ENCODE results near the gene CDH4.
"Not testable (repeated sequence)": the region's sequence is repeated elsewhere in the genome, so short reads cannot be mapped to it uniquely, and the experiment has no call there.

CDH4 gene

DNA sequence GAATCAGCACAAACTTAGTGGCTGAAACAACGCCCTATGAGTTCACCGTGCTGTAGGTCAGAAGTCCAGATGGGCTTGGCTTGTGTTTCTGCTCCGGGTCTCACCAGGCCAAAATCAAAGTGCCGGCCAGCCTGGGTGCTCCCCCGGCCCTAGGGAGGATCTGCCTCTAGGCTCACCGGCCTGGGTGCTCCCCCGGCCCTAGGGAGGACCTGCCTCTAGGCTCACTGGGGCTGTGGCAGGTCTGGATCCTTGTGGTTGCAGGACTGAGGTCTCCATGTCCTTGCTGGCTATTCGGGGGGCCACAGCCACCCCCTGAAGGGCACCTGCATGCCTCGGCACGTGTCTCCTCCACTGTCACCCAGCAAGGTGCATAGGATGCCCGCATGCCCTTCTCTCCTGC, 597.3 kb downstream of the CDH4 start:
- no peak for DNase-seq (ENCODE audit: low spot score)

- DNase-seq (ENCODE audit: low spot score), result no peak
Observed at GRCh38 chr20:61849822-61850221, 597.8 kb downstream of the CDH4 start.

GRCh38 chr20:61850457-61850856, 598.4 kb downstream of the CDH4 start:
- no peak for DNase-seq (ENCODE audit: low spot score)

DNA sequence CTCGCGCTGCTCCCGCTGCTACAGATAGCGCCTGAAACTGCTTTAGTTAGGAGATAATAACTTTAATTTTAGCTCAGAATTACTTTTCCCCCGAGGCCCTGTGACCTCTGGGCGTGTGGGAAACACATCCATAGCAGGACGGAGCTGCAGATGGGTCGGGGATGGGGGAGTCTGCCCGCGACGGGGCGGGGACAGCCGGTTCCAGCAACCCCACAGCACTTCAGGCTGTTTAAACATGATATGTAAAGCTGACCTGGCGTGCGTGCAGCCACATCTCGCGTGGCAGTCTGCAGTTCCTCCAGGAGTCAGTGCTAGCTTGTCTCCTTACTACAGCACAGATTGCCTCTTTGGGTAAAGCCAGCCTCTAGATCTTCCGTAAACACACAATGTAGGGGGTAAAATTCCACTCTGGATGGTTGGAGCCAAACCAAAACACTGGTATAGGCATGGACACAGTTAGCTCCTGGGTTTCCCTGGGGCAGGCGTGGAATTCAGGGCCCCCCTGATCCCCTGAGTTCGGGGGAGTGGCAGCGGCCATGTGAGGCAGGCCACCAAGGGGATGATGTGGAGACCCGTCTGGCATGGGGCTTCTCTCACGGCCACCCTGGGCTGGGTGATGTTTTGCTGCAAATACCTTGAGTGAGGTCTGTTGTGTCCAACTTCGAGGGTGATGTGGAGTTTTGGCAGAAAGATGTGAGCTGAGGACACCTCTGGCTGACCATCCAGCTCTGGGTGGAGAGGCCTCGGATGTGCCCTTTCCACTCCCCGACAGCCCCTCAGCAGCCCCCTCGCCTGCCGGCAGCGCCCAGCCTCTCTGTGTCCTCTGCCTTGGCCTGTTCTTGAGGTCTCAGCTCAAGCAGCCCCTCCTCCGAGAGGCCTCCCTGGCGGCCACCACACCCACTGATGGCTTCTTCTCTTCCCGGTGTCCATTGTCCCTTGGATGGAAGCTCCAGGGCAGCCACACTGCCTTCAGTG, 599.2 kb downstream of the CDH4 start:
- no peak for DNase-seq (ENCODE audit: low spot score)

- DNase-seq (ENCODE audit: low spot score), result no peak
Observed at GRCh38 chr20:61852268-61853072, 600.4 kb downstream of the CDH4 start.

DNA sequence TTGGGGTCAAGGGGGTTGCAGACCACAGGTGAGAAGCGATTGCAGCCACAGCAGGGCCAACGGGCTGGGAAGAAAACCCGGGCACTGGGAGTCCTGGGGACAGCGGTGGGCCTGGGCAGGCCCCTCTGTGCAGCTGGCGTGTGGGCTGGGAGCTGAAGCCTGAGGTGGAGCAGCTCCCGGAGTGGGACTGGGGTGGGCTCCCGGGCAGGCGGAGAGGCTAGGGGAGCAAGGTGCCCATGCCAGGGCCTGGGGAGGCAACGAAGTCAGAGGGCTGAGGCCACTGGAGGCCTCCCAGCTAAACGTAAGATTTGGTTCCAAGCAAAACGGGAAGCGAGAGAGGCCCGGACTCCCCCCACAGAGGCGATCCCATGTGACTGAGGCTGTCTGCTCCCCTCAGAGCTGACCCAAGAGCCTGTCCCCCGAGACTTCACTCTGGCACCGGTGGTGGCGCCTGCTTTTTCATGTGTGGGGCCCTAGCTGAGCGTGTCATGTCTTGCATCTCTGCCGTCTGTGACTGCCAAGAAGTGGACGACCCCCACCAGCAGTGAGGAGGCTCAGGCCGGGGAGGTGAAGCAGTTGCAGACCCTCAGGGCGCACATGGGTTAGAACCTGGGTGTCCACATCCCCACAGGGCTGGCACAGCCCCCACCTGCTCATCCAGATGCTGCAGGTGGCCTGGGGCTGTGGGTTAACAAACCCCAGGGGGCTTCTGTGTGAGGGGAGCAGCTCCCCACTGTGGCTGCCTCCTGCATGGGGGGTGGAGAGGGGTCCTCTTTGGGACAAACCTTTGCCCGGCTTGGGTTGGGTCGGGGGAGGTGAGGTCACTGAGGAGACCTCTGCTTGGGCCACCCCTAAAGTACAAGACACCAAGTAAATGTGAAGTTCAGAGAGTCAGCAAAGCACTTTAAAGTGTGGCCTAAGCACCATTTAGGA, 601.3 kb downstream of the CDH4 start:
- no peak for DNase-seq (ENCODE audit: low spot score)

DNA sequence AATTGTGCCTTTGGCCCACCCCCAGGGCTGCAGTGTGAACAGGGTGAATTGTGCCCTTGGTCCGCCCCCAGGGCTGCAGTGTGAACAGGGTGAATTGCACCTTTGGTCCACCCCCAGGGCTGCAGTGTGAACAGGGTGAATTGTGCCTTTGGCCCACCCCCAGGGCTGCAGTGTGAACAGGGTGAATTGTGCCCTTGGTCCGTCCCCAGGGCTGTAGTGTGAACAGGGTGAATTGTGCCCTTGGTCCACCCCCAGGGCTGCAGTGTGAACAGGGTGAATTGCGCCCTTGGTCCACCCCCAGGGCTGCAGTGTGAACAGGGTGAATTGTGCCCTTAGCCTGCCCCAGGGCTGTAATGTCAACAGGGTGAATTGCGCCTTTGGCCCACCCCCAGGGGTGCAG, 602.5 kb downstream of the CDH4 start:
- not testable (repeated sequence) for DNase-seq (ENCODE audit: low spot score)

- DNase-seq (ENCODE audit: low spot score), result no peak
Observed at GRCh38 chr20:61855286-61855685, 603.2 kb downstream of the CDH4 start.

- no peak for DNase-seq (ENCODE audit: low spot score)
Observed at GRCh38 chr20:61856626-61857413, 604.8 kb downstream of the CDH4 start.

DNA sequence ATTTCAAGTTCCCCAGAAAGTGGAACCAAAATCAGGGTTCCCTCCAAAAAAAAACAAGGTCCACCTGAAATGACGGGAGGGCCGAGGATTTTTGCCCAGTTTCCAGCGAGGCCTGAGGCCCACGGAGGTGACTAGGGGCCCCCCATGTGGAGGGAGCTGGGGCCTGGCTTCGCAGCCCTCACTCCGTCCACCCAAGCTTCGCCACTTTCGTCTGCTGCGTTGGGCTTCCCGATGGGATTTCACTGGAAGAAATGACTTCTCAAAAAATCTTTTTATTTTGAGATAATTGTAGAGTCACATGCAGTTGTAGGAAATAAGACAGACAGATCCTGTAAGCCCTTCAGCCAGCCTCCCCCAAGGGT, 605.3 kb downstream of the CDH4 start:
- DNase-seq (ENCODE audit: low spot score), result no peak

DNA sequence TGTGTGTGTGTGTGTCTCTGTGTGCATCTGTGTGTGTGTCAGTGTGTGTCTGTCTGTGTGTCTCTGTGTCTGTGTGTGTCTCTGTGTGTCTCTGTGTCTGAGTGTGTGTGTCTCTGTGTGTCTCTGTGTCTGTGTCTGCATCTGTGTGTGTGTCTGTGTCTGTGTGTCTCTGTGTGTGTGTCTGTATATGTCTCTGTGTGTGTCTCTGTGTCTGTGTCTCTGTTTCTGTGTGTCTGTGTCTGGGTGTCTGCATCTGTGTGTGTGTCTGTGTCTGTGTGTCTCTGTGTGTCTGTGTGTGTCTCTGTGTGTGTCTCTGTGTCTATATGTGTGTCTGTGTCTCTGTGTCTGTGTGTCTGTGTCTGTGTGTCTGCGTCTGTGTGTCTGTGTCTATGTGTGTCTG, 605.8 kb downstream of the CDH4 start:
- no peak for DNase-seq (ENCODE audit: low spot score)

GRCh38 chr20:61859767-61860166, 607.7 kb downstream of the CDH4 start:
- DNase-seq (ENCODE audit: low spot score), result no peak

DNA sequence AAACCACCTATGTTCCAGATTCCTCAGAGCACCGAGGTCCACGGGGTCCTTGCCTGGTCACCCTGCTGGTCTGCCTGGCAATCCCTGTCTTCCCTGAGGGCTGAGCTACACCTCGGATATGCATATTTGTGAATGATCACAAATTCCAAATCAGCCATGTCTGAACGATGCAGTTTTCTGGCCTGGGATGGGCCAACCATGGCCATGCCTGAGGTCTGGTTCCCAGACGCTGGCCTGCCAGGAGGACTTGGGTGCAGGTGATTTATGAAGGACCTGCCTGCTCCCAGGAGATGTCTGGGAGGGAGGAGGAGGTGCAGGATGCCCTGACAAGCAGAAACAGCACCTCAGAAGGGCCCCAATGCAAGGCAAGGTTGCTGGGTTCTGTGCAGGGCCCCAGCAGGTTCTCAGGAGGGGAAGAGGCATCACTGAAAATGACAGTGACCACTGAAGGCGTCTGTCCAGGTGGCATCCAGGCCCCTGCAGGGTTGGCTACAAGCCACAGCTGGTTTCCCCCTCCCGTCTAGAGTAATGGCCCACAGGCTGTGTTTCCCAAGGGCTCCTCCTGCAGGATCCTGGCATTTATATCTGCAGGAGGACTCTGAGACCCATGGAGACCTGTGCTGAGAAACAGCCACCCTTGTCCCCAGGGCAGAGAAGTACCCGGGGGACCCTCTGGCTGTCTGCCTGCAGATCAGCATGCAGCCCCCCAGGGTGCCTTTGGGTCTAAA, 608.4 kb downstream of the CDH4 start:
- DNase-seq (ENCODE audit: low spot score), result no peak

- no peak for DNase-seq (ENCODE audit: low spot score)
Observed at GRCh38 chr20:61861054-61861841, 609.2 kb downstream of the CDH4 start.

GRCh38 chr20:61861858-61862257, 609.8 kb downstream of the CDH4 start:
- no peak for DNase-seq (ENCODE audit: low spot score)

- DNase-seq (ENCODE audit: low spot score), result no peak
Observed at GRCh38 chr20:61862881-61863280, 610.8 kb downstream of the CDH4 start.

GRCh38 chr20:61864481-61864880, 612.4 kb downstream of the CDH4 start:
- no peak for DNase-seq (ENCODE audit: low spot score)

- DNase-seq (ENCODE audit: low spot score), result no peak
Observed at GRCh38 chr20:61865353-61865752, 613.3 kb downstream of the CDH4 start.

- no peak for DNase-seq (ENCODE audit: low spot score)
Observed at GRCh38 chr20:61866165-61866564, 614.1 kb downstream of the CDH4 start.

DNA sequence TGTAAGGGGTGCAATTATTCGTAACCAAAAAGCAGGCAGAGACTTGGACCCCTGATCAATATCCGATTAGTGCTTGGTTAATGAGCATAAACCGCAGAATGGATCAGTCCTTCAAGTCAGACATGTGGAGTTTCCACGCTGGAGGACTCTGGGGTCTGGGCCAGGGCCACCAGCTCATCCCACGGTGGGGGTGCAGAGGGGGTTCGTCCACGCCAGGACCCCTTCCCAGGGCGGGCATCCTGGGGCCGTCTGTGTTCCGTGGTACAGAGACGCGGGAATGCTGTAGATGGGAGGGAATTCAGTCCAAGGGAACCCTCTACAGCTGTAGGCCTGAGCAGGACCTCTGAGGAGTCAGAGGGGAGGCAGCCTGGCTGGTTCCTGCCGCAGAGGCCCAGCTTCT, 615.9 kb downstream of the CDH4 start:
- no peak for DNase-seq (ENCODE audit: low spot score)
